ENCODE results near the gene EEF1AKMT2. TPM values are rescaled to one million over a fixed set of nuclear protein-coding genes. Genes with fewer than 3 reads are reported as not detected.

Gene EEF1AKMT2
- total and polyA plus RNA-seq, 2 of the 13 experiments (the other 11 are each of a cell fraction or from before 2014, with no cell fraction given) = 11.3 to 19.3 TPM

GRCh38 chr10:124711145-124711544 is 80.5 kb downstream of the EEF1AKMT2 start:
- peaks cover 80% of the 10 kb centered on the region for H3K4me1 ChIP-seq (ENCODE audit: insufficient read depth, low read length)
- FAIRE-seq (no peak), DNase-seq (ENCODE audit: low spot score) (no peak), ATAC-seq (no peak)
- no peaks in the 10 kb centered on the region for H3K27me3 ChIP-seq (ENCODE audit: control insufficient read depth in 1 of 2, insufficient read depth in 2 of 2, low read length in 2 of 2)
- POLR2A ChIA-PET = no interaction called here
- WGBS (ENCODE audit: low lambda C conversion rate) = 90% methylated on average over 7 of the region's 7 CpGs
- H2AFZ ChIP-seq (ENCODE audit: low read length) = no peak overlapping the region
- peaks cover 18% of the 10 kb centered on the region for H3K79me2 ChIP-seq (ENCODE audit: insufficient read depth, low read length)
- no peak overlapping the region for H3K9ac ChIP-seq (ENCODE audit: insufficient read depth, low read depth, low read length)
- in situ Hi-C loops (cut with HindIII; ENCODE audit: extremely low pct_ligation_motif_present, low pct_unique_long_range_greater_than_20kb) = no loop called here
- H3K27ac ChIP-seq (ENCODE audit: extremely low read length, insufficient read depth, low read length) = no peak overlapping the region
- H3K9me3 ChIP-seq (ENCODE audit: low read length) = no peaks in the 10 kb centered on the region
- no peak overlapping the region for H3K4me2 ChIP-seq (ENCODE audit: low read depth, low read length)
- BruUV-seq (replicated peaks) = no TSS peak
- intact Hi-C loops (cut with micrococcal nuclease; ENCODE audit: unreplicated experiment) = no loop called here
- no peak overlapping the region for H3K4me3 ChIP-seq (replicated peaks in 1 of 3; ENCODE audit: insufficient read depth in 1 of 3, low read depth in 2 of 3, low read length in 3 of 3)
- 0 out of 2 replicates have a peak, but pooled peaks cover 5% of the 10 kb centered on the region for H4K20me1 ChIP-seq (ENCODE audit: insufficient read depth, low read length)
- peaks cover 3 to 9% of the 10 kb centered on the region in 2 experiments; a peak in 4 of 5 replicates for H3K36me3 ChIP-seq (replicated peaks in 1 of 2; ENCODE audit: control insufficient read depth in 1 of 2, insufficient read depth in 2 of 2, low read length in 2 of 2)
- CTCF ChIA-PET (ENCODE audit: low intra/inter-chr PET ratio, low total read pairs) = no interaction called here
- TF ChIP-seq ZNF7 (CRISPR knock-in tag; IDR thresholded peaks at IDR 0.05) = no peak
- TF ChIP-seq ZNF567 (CRISPR knock-in tag; IDR thresholded peaks at IDR 0.05; ENCODE audit: borderline replicate concordance) = no peak
- no peak for TF ChIP-seq ZKSCAN8 (CRISPR knock-in tag; IDR thresholded peaks at IDR 0.05; ENCODE audit: borderline replicate concordance)
- no peak for TF ChIP-seq ZNF780A (CRISPR knock-in tag; IDR thresholded peaks at IDR 0.05)
- TF ChIP-seq POLR2AphosphoS5 (IDR thresholded peaks at IDR 0.05; ENCODE audit: low read depth, low read length) = no peak

- Histone ChIP-seq H3K27ac (ENCODE audit: extremely low read length, insufficient read depth, low read length) (no peak overlapping the region), H3K9ac (ENCODE audit: insufficient read depth, low read depth, low read length) (no peak overlapping the region), H3K4me3 (replicated peaks in 1 of 3; ENCODE audit: insufficient read depth in 1 of 3, low read depth in 2 of 3, low read length in 3 of 3) (no peak overlapping the region), H2AFZ (ENCODE audit: low read length) (no peak overlapping the region), H3K27me3 (ENCODE audit: control insufficient read depth in 1 of 2, insufficient read depth in 2 of 2, low read length in 2 of 2) (no peaks in the 10 kb centered on the region), H3K36me3 (replicated peaks in 1 of 2; ENCODE audit: control insufficient read depth in 1 of 2, insufficient read depth in 2 of 2, low read length in 2 of 2) (peaks cover 4 to 16% of the 10 kb centered on the region in 2 experiments), H3K4me2 (ENCODE audit: low read depth, low read length) (no peak overlapping the region), H3K4me1 (ENCODE audit: insufficient read depth, low read length) (peaks cover 72% of the 10 kb centered on the region), H3K79me2 (ENCODE audit: insufficient read depth, low read length) (peaks cover 18% of the 10 kb centered on the region), H4K20me1 (ENCODE audit: insufficient read depth, low read length) (0 out of 2 replicates have a peak, but pooled peaks cover 5% of the 10 kb centered on the region), H3K9me3 (ENCODE audit: low read length) (no peaks in the 10 kb centered on the region)
- no peak for FAIRE-seq
- no TSS peak for BruUV-seq (replicated peaks)
- WGBS (ENCODE audit: low lambda C conversion rate) = 94% methylated on average over 6 of the region's 14 CpGs
- CTCF ChIA-PET (ENCODE audit: low intra/inter-chr PET ratio, low total read pairs) = no interaction called here
- DNase-seq (ENCODE audit: low spot score) = no peak
- in situ Hi-C loops (cut with HindIII; ENCODE audit: extremely low pct_ligation_motif_present, low pct_unique_long_range_greater_than_20kb) = no loop called here
- ATAC-seq = no peak
- intact Hi-C loops (cut with micrococcal nuclease; ENCODE audit: unreplicated experiment) = no loop called here
- POLR2A ChIA-PET = no interaction called here
- TF ChIP-seq ZNF280D (CRISPR knock-in tag; IDR thresholded peaks at IDR 0.05) (no peak), RELA (CRISPR knock-in tag; IDR thresholded peaks at IDR 0.05) (no peak), DNMT1 (CRISPR knock-in tag; IDR thresholded peaks at IDR 0.05) (no peak), ZNF839 (CRISPR knock-in tag; IDR thresholded peaks at IDR 0.05; ENCODE audit: borderline replicate concordance) (no peak), PAXIP1 (CRISPR knock-in tag; conservative IDR thresholded peaks at IDR 0.05) (no peak), ATF5 (CRISPR knock-in tag; IDR thresholded peaks at IDR 0.05; ENCODE audit: low read depth) (no peak)
These were observed 81.3 kb downstream of the EEF1AKMT2 start for GRCh38 chr10:124710266-124710881.
